ENCODE data around the gene FBXO28. TPM values are rescaled to one million over a fixed set of nuclear protein-coding genes. Genes with fewer than 3 reads are reported as not detected.

FBXO28 gene
- total RNA-seq, 1 donor from 2014 or later = 32.6 TPM

GRCh38 chr1:224065455-224065854 lies 48.5 kb upstream of the FBXO28 start:
- no peaks in the 10 kb centered on the region for H3K36me3 Mint-ChIP-seq (ENCODE audit: low read depth, unreplicated experiment)
- Histone ChIP-seq H3K27me3 (ENCODE audit: insufficient read depth, low read length) (no peaks in the 10 kb centered on the region), H4K20me1 (ENCODE audit: insufficient read depth, low read length) (no peaks in the 10 kb centered on the region), H3K36me3 (ENCODE audit: insufficient read depth, low read length) (no peaks in the 10 kb centered on the region), H2AFZ (ENCODE audit: low read depth, low read length) (no peak overlapping the region), H3K4me1 (ENCODE audit: insufficient read depth, low read length) (peaks cover 9% of the 10 kb centered on the region), H3K9ac (ENCODE audit: low read length) (no peak overlapping the region), H3K9me3 (ENCODE audit: insufficient read depth, low read depth, low read length) (no peaks in the 10 kb centered on the region), H3K27ac (ENCODE audit: low read depth, low read length) (no peak overlapping the region), H3K4me2 (ENCODE audit: low read length) (no peak overlapping the region), H3K4me3 (ENCODE audit: insufficient read depth, low read depth, low read length) (no peak overlapping the region), H3K79me2 (ENCODE audit: insufficient read depth, low read length) (no peaks in the 10 kb centered on the region)
- H3K4me1 Mint-ChIP-seq (ENCODE audit: low read depth, unreplicated experiment) = peaks cover 12% of the 10 kb centered on the region
- FAIRE-seq = no peak
- no peak for TF ChIP-seq EZH2 (IDR thresholded peaks at IDR 0.05; ENCODE audit: insufficient read depth, low read length)
- TF ChIP-seq, protein P1, sequence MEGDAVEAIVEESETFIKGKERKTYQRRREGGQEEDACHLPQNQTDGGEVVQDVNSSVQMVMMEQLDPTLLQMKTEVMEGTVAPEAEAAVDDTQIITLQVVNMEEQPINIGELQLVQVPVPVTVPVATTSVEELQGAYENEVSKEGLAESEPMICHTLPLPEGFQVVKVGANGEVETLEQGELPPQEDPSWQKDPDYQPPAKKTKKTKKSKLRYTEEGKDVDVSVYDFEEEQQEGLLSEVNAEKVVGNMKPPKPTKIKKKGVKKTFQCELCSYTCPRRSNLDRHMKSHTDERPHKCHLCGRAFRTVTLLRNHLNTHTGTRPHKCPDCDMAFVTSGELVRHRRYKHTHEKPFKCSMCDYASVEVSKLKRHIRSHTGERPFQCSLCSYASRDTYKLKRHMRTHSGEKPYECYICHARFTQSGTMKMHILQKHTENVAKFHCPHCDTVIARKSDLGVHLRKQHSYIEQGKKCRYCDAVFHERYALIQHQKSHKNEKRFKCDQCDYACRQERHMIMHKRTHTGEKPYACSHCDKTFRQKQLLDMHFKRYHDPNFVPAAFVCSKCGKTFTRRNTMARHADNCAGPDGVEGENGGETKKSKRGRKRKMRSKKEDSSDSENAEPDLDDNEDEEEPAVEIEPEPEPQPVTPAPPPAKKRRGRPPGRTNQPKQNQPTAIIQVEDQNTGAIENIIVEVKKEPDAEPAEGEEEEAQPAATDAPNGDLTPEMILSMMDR (IDR thresholded peaks at IDR 0.05; ENCODE audit: insufficient read depth, low read depth, low read length) = no peak
- no peak overlapping the region for H3K4me3 Mint-ChIP-seq (ENCODE audit: unreplicated experiment)
- peaks cover 5% of the 10 kb centered on the region for H3K27me3 Mint-ChIP-seq (ENCODE audit: low read depth, unreplicated experiment)
- H3K9me3 Mint-ChIP-seq (ENCODE audit: unreplicated experiment) = peaks cover 2% of the 10 kb centered on the region
- DNase-seq (ENCODE audit: low read depth) = peak; percentile 45
- H3K27ac Mint-ChIP-seq (ENCODE audit: unreplicated experiment) = no peak overlapping the region

GRCh38 chr1:224067207-224067606 lies 46.7 kb upstream of the FBXO28 start:
- Histone ChIP-seq H3K4me1 (ENCODE audit: insufficient read depth, low read length) (peaks cover 9% of the 10 kb centered on the region), H3K79me2 (ENCODE audit: insufficient read depth, low read length) (no peaks in the 10 kb centered on the region), H3K4me3 (ENCODE audit: insufficient read depth, low read depth, low read length) (no peak overlapping the region), H3K4me2 (ENCODE audit: low read length) (peak overlapping the region; percentile 14), H2AFZ (ENCODE audit: low read depth, low read length) (no peak overlapping the region), H3K9ac (ENCODE audit: low read length) (no peak overlapping the region), H3K27me3 (ENCODE audit: insufficient read depth, low read length) (no peaks in the 10 kb centered on the region), H4K20me1 (ENCODE audit: insufficient read depth, low read length) (no peaks in the 10 kb centered on the region), H3K36me3 (ENCODE audit: insufficient read depth, low read length) (no peaks in the 10 kb centered on the region), H3K27ac (ENCODE audit: low read depth, low read length) (no peak overlapping the region), H3K9me3 (ENCODE audit: insufficient read depth, low read depth, low read length) (no peaks in the 10 kb centered on the region)
- no peaks in the 10 kb centered on the region for H3K36me3 Mint-ChIP-seq (ENCODE audit: low read depth, unreplicated experiment)
- no peak overlapping the region for H3K4me3 Mint-ChIP-seq (ENCODE audit: unreplicated experiment)
- H3K9me3 Mint-ChIP-seq (ENCODE audit: unreplicated experiment) = peaks cover 4% of the 10 kb centered on the region
- peaks cover 5% of the 10 kb centered on the region for H3K27me3 Mint-ChIP-seq (ENCODE audit: low read depth, unreplicated experiment)
- TF ChIP-seq, protein P1 (IDR thresholded peaks at IDR 0.05; ENCODE audit: insufficient read depth, low read depth, low read length) = no peak
- TF ChIP-seq EZH2 (IDR thresholded peaks at IDR 0.05; ENCODE audit: insufficient read depth, low read length) = no peak
- peaks cover 12% of the 10 kb centered on the region for H3K4me1 Mint-ChIP-seq (ENCODE audit: low read depth, unreplicated experiment)
- no peak for DNase-seq (ENCODE audit: low read depth)
- FAIRE-seq = no peak
- H3K27ac Mint-ChIP-seq (ENCODE audit: unreplicated experiment) = peak overlapping the region; percentile 67

DNA sequence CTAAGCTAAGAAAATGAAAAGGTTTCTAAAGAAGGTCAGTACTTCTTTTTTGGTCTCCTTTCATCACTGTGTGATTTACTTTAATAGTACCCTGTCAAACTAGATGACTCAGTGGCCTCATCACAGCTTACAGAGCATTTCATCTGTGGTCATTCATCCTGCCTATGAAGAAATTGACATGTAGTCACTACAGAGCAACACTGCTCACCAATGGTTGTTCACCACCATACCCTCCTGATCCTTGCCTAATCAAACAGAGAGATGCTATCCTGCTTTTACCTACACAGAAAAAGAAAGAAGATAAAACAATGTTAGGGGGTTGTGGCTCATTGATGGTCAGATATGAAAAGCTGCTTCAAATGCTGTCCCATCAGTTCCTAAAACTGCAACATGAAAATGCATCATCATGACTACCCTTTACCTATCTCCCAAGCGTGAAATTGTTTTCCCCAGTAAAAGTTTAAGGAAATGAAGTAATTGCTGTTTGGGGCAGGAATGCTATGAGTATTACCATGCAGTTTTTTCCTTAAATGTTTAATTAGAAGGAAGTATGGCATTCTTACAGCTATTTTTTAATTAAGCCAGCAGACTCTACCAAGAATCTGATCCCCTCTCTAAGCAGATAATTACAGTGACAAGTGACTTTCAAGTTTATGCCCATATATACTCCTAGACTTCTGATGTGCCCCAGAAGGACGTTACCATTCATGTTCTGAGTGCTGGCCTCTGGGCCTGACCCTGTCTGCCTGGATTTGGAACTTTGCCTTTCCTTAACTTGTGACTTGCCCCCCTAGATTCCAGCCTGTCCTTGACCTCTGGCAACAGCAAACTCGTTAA lies 46.1 kb upstream of the FBXO28 start:
- H3K27ac Mint-ChIP-seq (ENCODE audit: unreplicated experiment) = peak overlapping the region; percentile 67
- H3K36me3 Mint-ChIP-seq (ENCODE audit: low read depth, unreplicated experiment) = no peaks in the 10 kb centered on the region
- DNase-seq (ENCODE audit: low read depth) = peak; percentile 36
- no peaks in the 10 kb centered on the region for H3K27me3 ChIP-seq (ENCODE audit: insufficient read depth, low read length)
- H3K4me1 ChIP-seq (ENCODE audit: insufficient read depth, low read length) = peaks cover 9% of the 10 kb centered on the region
- no peak for FAIRE-seq
- H4K20me1 ChIP-seq (ENCODE audit: insufficient read depth, low read length) = no peaks in the 10 kb centered on the region
- peaks cover 12% of the 10 kb centered on the region for H3K4me1 Mint-ChIP-seq (ENCODE audit: low read depth, unreplicated experiment)
- H2AFZ ChIP-seq (ENCODE audit: low read depth, low read length) = no peak overlapping the region
- H3K9ac ChIP-seq (ENCODE audit: low read length) = no peak overlapping the region
- peak overlapping the region; percentile 14 for H3K4me2 ChIP-seq (ENCODE audit: low read length)
- H3K9me3 ChIP-seq (ENCODE audit: insufficient read depth, low read depth, low read length) = no peaks in the 10 kb centered on the region
- TF ChIP-seq EZH2 (IDR thresholded peaks at IDR 0.05; ENCODE audit: insufficient read depth, low read length) = no peak
- TF ChIP-seq, protein P1 (IDR thresholded peaks at IDR 0.05; ENCODE audit: insufficient read depth, low read depth, low read length) = no peak
- no peaks in the 10 kb centered on the region for H3K36me3 ChIP-seq (ENCODE audit: insufficient read depth, low read length)
- no peaks in the 10 kb centered on the region for H3K79me2 ChIP-seq (ENCODE audit: insufficient read depth, low read length)
- no peak overlapping the region for H3K4me3 ChIP-seq (ENCODE audit: insufficient read depth, low read depth, low read length)
- H3K27ac ChIP-seq (ENCODE audit: low read depth, low read length) = no peak overlapping the region
- peaks cover 7% of the 10 kb centered on the region for H3K9me3 Mint-ChIP-seq (ENCODE audit: unreplicated experiment)
- peaks cover 4% of the 10 kb centered on the region for H3K27me3 Mint-ChIP-seq (ENCODE audit: low read depth, unreplicated experiment)
- H3K4me3 Mint-ChIP-seq (ENCODE audit: unreplicated experiment) = no peak overlapping the region

All from astrocyte (in vitro differentiated cells and primary cell).